GM10248 (cell line): ENCODE measurements around the gene TMED5.
"Not testable (repeated sequence)": the region's sequence is repeated elsewhere in the genome, so short reads cannot be mapped to it uniquely, and the experiment has no call there.

ENCODE experiments used
- CTCF ChIA-PET: fragments of 300-600 bp; sonication (Branson Sonifier 250); formaldehyde crosslinking; extraction: SDS; loops from one replicate; lab custom pipeline; 2021; ENCODE audit warnings: antibody characterized with exemption; lab: Yijun Ruan, JAX
- POLR2A ChIA-PET: fragments of 350-650 bp; sonication (Branson Sonifier 250); formaldehyde crosslinking; extraction: SDS; loops from one replicate; lab custom pipeline; 2020; ENCODE audit warnings: antibody characterized with exemption; lab: Yijun Ruan, JAX
- DNase-seq: peaks from one replicate; pipeline ENCODE4 v3.0.0; 2012; ENCODE audit errors: extremely low spot score
- CTCF ChIP-seq: IDR thresholded peaks from 2 replicates; pipeline ENCODE4 v1.5.1; 2012; ENCODE audit warnings: mild to moderate bottlenecking, low read depth; ENCODE audit errors: extremely low read depth, missing control alignments, control extremely low read depth

Gene TMED5

GRCh38 chr1:93177991-93178390, 2.2 kb downstream of the TMED5 start:
- ChIA-PET CTCF (interaction anchor here (0.8 to 1.4 kb wide), 2 partner anchors 13 to 98 kb away, joined by 3 to 4 read pairs; no protein-coding TSS in a partner anchor), POLR2A (no interaction called here)
- no peak for DNase-seq
- TF ChIP-seq CTCF, result no peak

GRCh38 chr1:93174638-93175037, 5.6 kb downstream of the TMED5 start:
- DNase-seq, POLR2A ChIA-PET: not testable (repeated sequence)
- CTCF ChIA-PET, result interaction anchor here (1.8 kb wide), 1 partner anchor 10 kb away, joined by 6 read pairs; no protein-coding TSS in a partner anchor

DNA sequence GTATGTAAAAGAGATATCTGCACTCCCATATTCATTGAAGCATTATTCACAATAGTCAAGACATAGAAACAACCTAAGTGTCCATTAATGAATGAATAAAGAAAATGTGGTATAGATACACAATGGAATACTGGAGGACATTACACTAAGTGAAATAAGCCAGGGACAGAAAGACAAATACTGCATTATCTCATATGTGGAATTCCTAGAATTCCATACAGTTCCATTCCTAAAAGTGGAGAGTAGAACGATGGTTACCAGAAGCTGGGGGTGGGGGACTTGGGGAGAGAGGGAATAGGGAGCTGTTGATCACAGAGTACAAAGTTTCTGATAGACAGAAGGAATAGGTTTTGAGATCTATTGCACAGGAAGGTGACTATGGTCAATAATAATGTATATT, 7.4 kb downstream of the TMED5 start:
- TF ChIP-seq CTCF, result no peak
- ChIA-PET CTCF (interaction anchor here (1.4 to 1.9 kb wide), 3 partner anchors 10 to 92 kb away, joined by 3 to 7 read pairs (median 6); no protein-coding TSS in a partner anchor), POLR2A (interaction anchor here (0.5 to 1.0 kb wide), 2 partner anchors 8 to 177 kb away, joined by 3 to 4 read pairs; no protein-coding TSS in a partner anchor)
- no peak for DNase-seq

DNA sequence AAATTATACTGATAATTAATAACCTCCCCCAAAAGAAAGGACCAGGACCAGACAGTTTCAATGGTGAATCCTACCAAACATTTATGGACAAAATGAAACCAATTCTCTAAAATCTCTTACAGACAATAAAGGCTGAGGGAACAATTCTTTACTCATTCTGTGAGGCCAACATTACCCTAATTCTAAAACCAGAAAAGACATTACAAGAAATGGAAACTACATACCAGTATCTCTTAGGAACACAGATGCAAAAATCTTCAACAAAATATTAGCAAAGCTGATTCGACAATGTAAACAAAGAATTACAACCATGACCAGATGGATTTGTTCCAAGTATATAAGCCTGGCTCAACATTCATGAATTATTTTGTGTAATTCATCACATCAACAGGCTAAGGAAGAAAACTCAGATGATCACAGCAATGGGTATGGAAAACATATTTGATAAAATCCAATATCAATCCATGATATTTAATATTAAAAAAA, 8.6 kb downstream of the TMED5 start:
- TF ChIP-seq CTCF, result no peak
- ChIA-PET POLR2A (no interaction called here), CTCF (interaction anchor here (0.9 to 1.9 kb wide), 2 partner anchors 9 to 30 kb away, joined by 3 to 6 read pairs; no protein-coding TSS in a partner anchor)
- DNase-seq, result no peak

DNA sequence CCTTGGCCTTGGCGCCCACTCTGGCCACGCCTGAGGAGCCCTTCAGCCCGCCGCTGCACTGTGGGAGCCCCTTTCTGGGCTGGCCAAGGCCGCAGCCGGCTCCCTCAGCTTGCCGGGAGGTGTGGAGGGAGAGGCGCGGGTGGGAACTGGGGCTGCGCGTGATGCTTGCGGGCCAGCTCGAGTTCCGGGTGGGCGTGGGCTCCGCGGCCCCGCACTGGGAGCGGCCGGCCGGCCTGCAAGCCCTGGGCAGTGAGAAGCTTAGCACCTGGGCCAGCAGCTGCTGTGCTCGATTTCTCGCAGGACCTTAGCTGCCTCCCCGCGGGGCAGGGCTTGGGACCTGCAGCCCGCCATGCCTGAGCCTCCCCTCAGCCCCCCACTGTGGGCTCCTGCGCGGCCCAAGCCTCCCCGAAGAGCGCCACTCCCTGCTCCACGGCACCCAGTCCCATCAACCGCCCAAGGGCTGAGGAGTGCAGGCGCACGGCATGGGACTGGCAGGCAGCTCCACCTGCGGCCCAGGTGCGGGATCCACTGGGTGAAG, 10.0 kb downstream of the TMED5 start:
- POLR2A ChIA-PET, result interaction anchor here (0.9 kb wide), 1 partner anchor 53 kb away, joined by 3 read pairs; no protein-coding TSS in a partner anchor
- CTCF ChIA-PET, result interaction anchor here (0.7 to 1.3 kb wide), 2 partner anchors 16 to 20 kb away, joined by 3 to 4 read pairs; no protein-coding TSS in a partner anchor
- DNase-seq, result not testable (repeated sequence)

GRCh38 chr1:93167006-93167405, 13.2 kb downstream of the TMED5 start:
- ChIA-PET POLR2A (no interaction called here), CTCF (no interaction called here)
- TF ChIP-seq CTCF, result no peak
- DNase-seq, result no peak

GRCh38 chr1:93165895-93166294, 14.3 kb downstream of the TMED5 start:
- DNase-seq, CTCF ChIA-PET: not testable (repeated sequence)
- POLR2A ChIA-PET, result interaction anchor here (0.6 kb wide), 1 partner anchor 408 kb away, joined by 5 read pairs; no protein-coding TSS in a partner anchor

- TF ChIP-seq CTCF, result no peak
- POLR2A ChIA-PET, result interaction anchor here (1.7 kb wide), 1 partner anchor 8 kb away, joined by 4 read pairs; no protein-coding TSS in a partner anchor
- CTCF ChIA-PET, result interaction anchor here (1.0 to 1.5 kb wide), 8 partner anchors 9 to 85 kb away, joined by 3 to 6 read pairs (median 4); no protein-coding TSS in a partner anchor
- DNase-seq, result no peak
Observed at GRCh38 chr1:93164816-93165215, 15.4 kb downstream of the TMED5 start.

- CTCF ChIA-PET, result interaction anchor here (0.9 kb wide), 1 partner anchor 9 kb away, joined by 6 read pairs; no protein-coding TSS in a partner anchor
- DNase-seq, POLR2A ChIA-PET: not testable (repeated sequence)
Observed at GRCh38 chr1:93163314-93163713, 16.9 kb downstream of the TMED5 start.
